IMR-90 (cell line): Measurements from ENCODE around the gene ELL. TPM values are rescaled to one million over a fixed set of nuclear protein-coding genes. Genes with fewer than 3 reads are reported as not detected.
A peak's percentile ranks its signal among the peaks of the same experiment; 100 is the strongest.

Experiments
- ATAC-seq: fragments of 200-7000 bp; cut with Tn5 transposase; 2 replicates; pipeline ENCODE4 v1.9.1; 2020; ENCODE audit warnings: low read depth, mild to moderate bottlenecking, moderate library complexity
- BruUV-seq: library from RNA; stranded (reverse); fragments of 400-500 nt; replicated peaks from 2 replicates; lab custom pipeline; 2021; lab: Mats Ljungman, UMichigan
- CTCF ChIA-PET: fragments of 300-600 bp; formaldehyde crosslinking; extraction: SDS; loops from one replicate; lab custom pipeline; 2021; ENCODE audit warnings: antibody characterized with exemption; lab: Yijun Ruan, JAX
- POLR2A ChIA-PET: fragments of 300-600 bp; sonication (Branson Sonifier 250); formaldehyde crosslinking; loops from one replicate; lab custom pipeline; 2022; ENCODE audit warnings: antibody characterized with exemption; ENCODE audit not compliant: unreplicated experiment; lab: Charles Lee
- DNase-seq: peaks from one replicate; pipeline ENCODE4 v3.0.0; 2013
- H2AFZ ChIP-seq: replicated peaks from 2 replicates; pipeline ENCODE3; 2013; ENCODE audit warnings: low read length, mild to moderate bottlenecking; ENCODE audit not compliant: poor library complexity
- H2AK5ac ChIP-seq: 2 replicates; pipeline ENCODE4 v1.6.1; 2013; ENCODE audit warnings: low read depth, low read length, inconsistent platforms
- H2AK9ac ChIP-seq: replicated peaks from 2 replicates; pipeline ENCODE3; 2013; ENCODE audit warnings: mild to moderate bottlenecking, low read depth, low read length, moderate library complexity; ENCODE audit not compliant: poor library complexity
- H2BK120ac ChIP-seq: 2 replicates; pipeline ENCODE4 v1.6.1; 2013; ENCODE audit warnings: low read depth, low read length, inconsistent platforms
- H2BK15ac ChIP-seq: 3 replicates; pipeline ENCODE4 v1.6.1; 2013; ENCODE audit warnings: low read depth, low read length, inconsistent platforms
- H2BK20ac ChIP-seq: 2 replicates; pipeline ENCODE4 v1.6.1; 2013; ENCODE audit warnings: low read depth, mild to moderate bottlenecking, inconsistent platforms, low read length, moderate library complexity
- H2BK5ac ChIP-seq: 2 replicates; pipeline ENCODE4 v1.6.1; 2013; ENCODE audit warnings: mild to moderate bottlenecking, low read depth, low read length, inconsistent platforms; ENCODE audit not compliant: poor library complexity, severe bottlenecking
- H3K14ac ChIP-seq: replicated peaks from 2 replicates; pipeline ENCODE4 v1.6.1; 2013; ENCODE audit warnings: low read depth, low read length, inconsistent platforms
- H3K18ac ChIP-seq: 2 replicates; pipeline ENCODE4 v1.6.1; 2013; ENCODE audit warnings: low read depth, low read length, control low read depth
- H3K23ac ChIP-seq: 2 replicates; pipeline ENCODE4 v1.6.1; 2013; ENCODE audit warnings: low read depth, low read length, inconsistent platforms
- H3K27ac ChIP-seq: 2 replicates; pipeline ENCODE4 v1.5.1; 2013; ENCODE audit warnings: mild to moderate bottlenecking, control low read depth, low read length; ENCODE audit not compliant: insufficient read depth
- H3K27me3 ChIP-seq: 2 replicates; pipeline ENCODE4 v1.6.1; 2013; ENCODE audit warnings: low read length; ENCODE audit not compliant: control insufficient read depth, insufficient read depth
- H3K36me3 ChIP-seq: 2 replicates; pipeline ENCODE4 v1.6.1; 2013; ENCODE audit warnings: low read length, mixed read lengths; ENCODE audit not compliant: control insufficient read depth, insufficient read depth
- H3K4ac ChIP-seq: 2 replicates; pipeline ENCODE4 v1.6.1; 2013; ENCODE audit warnings: low read depth, low read length, inconsistent platforms
- H3K4me1 ChIP-seq: 2 replicates; pipeline ENCODE4 v1.6.1; 2013; ENCODE audit warnings: low read length, mixed read lengths; ENCODE audit not compliant: control insufficient read depth, insufficient read depth
- H3K4me2 ChIP-seq: 2 replicates; pipeline ENCODE4 v1.6.1; 2013; ENCODE audit warnings: low read depth, mild to moderate bottlenecking, control low read depth, low read length, moderate library complexity
- H3K4me3 ChIP-seq: 2 replicates; pipeline ENCODE4 v1.5.1; 2013; ENCODE audit warnings: low read depth, mild to moderate bottlenecking, control low read depth, low read length, moderate library complexity; ENCODE audit not compliant: insufficient read depth
- H3K56ac ChIP-seq: 2 replicates; pipeline ENCODE4 v1.6.1; 2013; ENCODE audit warnings: low read length, inconsistent platforms; ENCODE audit not compliant: insufficient read depth; ENCODE audit errors: extremely low read depth
- H3K79me1 ChIP-seq, 2 experiments: 2 replicates each; pipeline ENCODE4 v1.6.1; 2013; ENCODE audit warnings: low read length in 2 of 2, inconsistent platforms in 1 of 2, low read depth in 1 of 2
- H3K9ac ChIP-seq: 2 replicates; pipeline ENCODE4 v1.6.1; 2013; ENCODE audit warnings: low read depth, low read length, control low read depth
- H3K9me1 ChIP-seq: 2 replicates; pipeline ENCODE4 v1.6.1; 2013; ENCODE audit warnings: low read length, inconsistent platforms; ENCODE audit not compliant: insufficient read depth
- H3K9me3 ChIP-seq: 2 replicates; pipeline ENCODE4 v1.6.1; 2013; ENCODE audit warnings: low read length; ENCODE audit not compliant: control insufficient read depth, insufficient read depth
- H4K20me1 ChIP-seq: 2 replicates; pipeline ENCODE4 v1.6.1; 2013; ENCODE audit warnings: low read length, inconsistent platforms; ENCODE audit not compliant: insufficient read depth
- H4K5ac ChIP-seq: 2 replicates; pipeline ENCODE4 v1.6.1; 2013; ENCODE audit warnings: mild to moderate bottlenecking, low read depth, low read length, control low read depth
- H4K8ac ChIP-seq, 2 experiments: 2 replicates each; pipeline ENCODE4 v1.6.1; 2013; ENCODE audit warnings: low read depth in 2 of 2, low read length in 2 of 2, control low read depth in 1 of 2, inconsistent platforms in 1 of 2
- H4K91ac ChIP-seq: 2 replicates; pipeline ENCODE4 v1.6.1; 2013; ENCODE audit warnings: low read depth, low read length, inconsistent platforms; ENCODE audit not compliant: insufficient read depth
- BHLHE40 ChIP-seq: fragments of 150-350 bp; IDR thresholded peaks from 2 replicates; pipeline ENCODE4 v1.6.1; 2016; ENCODE audit warnings: mild to moderate bottlenecking, low read depth, low read length
- CEBPB ChIP-seq: IDR thresholded peaks from 2 replicates; pipeline ENCODE4 v1.6.1; 2012; ENCODE audit warnings: low read depth, low read length, improper control_type of control experiment
- CHD1 ChIP-seq: IDR thresholded peaks from 2 replicates; pipeline ENCODE4 v1.6.1; 2012; ENCODE audit warnings: low read depth, low read length, improper control_type of control experiment
- CTCF ChIP-seq: conservative IDR thresholded peaks from 2 replicates; pipeline ENCODE4 v1.5.1; 2012; ENCODE audit warnings: mild to moderate bottlenecking, low read depth, low read length, improper control_type of control experiment
- ELK1 ChIP-seq: fragments of 150-350 bp; IDR thresholded peaks from 2 replicates; pipeline ENCODE4 v1.6.1; 2016; ENCODE audit warnings: low read depth, mild to moderate bottlenecking, low read length, moderate library complexity, borderline replicate concordance
- FOS ChIP-seq: fragments of 150-350 bp; IDR thresholded peaks from 2 replicates; pipeline ENCODE4 v1.6.1; 2016; ENCODE audit warnings: low read depth, low read length
- MAFK ChIP-seq: IDR thresholded peaks from 2 replicates; pipeline ENCODE4 v1.6.1; 2012; ENCODE audit warnings: low read depth, low read length, improper control_type of control experiment
- MAZ ChIP-seq: IDR thresholded peaks from 2 replicates; pipeline ENCODE4 v1.6.1; 2012; ENCODE audit warnings: low read depth, mild to moderate bottlenecking, low read length, improper control_type of control experiment, moderate library complexity, borderline replicate concordance
- MXI1 ChIP-seq: IDR thresholded peaks from 2 replicates; pipeline ENCODE4 v1.6.1; 2012; ENCODE audit warnings: low read depth, mild to moderate bottlenecking, low read length, moderate library complexity, borderline replicate concordance
- NFE2L2 ChIP-seq: fragments of 150-350 bp; IDR thresholded peaks from 2 replicates; pipeline ENCODE4 v1.6.1; 2016; ENCODE audit warnings: low read depth, mild to moderate bottlenecking, low read length
- POLR2A ChIP-seq: IDR thresholded peaks from 2 replicates; pipeline ENCODE4 v1.6.1; 2012; ENCODE audit warnings: mild to moderate bottlenecking, low read depth, low read length
- RAD21 ChIP-seq: IDR thresholded peaks from 2 replicates; pipeline ENCODE4 v1.6.1; 2012; ENCODE audit warnings: low read length, improper control_type of control experiment
- SMC3 ChIP-seq: fragments of 150-350 bp; IDR thresholded peaks from 2 replicates; pipeline ENCODE4 v1.6.1; 2016; ENCODE audit warnings: low read depth, mild to moderate bottlenecking, antibody characterized with exemption, low read length, moderate library complexity
- USF2 ChIP-seq: fragments of 150-350 bp; IDR thresholded peaks from 2 replicates; pipeline ENCODE4 v1.6.1; 2017; ENCODE audit warnings: mild to moderate bottlenecking, antibody characterized with exemption, low read length, low read depth
- WGBS, 2 experiments: methylation state at CpG; one replicate each; pipeline versions ENCODE4 v1.1.5 to v1.1.7; 2013; ENCODE audit warnings: missing lambda C conversion rate in 2 of 2; ENCODE audit not compliant: insufficient read length in 1 of 2; ENCODE audit errors: extremely low coverage in 2 of 2; 5-methylcytosine and 5-hydroxymethylcytosine counted together
- dilution Hi-C: fragments of 300-500 bp; cut with HindIII; formaldehyde crosslinking; loops from one replicate; pipeline ENCODE4 v1.14.3; 2018; ENCODE audit warnings: low sequenced_read_pairs; ENCODE audit not compliant: unreplicated experiment
- in situ Hi-C: fragments of 300-500 bp; cut with MboI; formaldehyde crosslinking; loops from 3 replicates; pipeline ENCODE4 v1.14.3; 2019; ENCODE audit warnings: low sequenced_read_pairs, inconsistent platforms, mixed read lengths
- intact Hi-C: fragments of 100-400 bp; cut with micrococcal nuclease; formaldehyde crosslinking; loops from 2 replicates; pipeline ENCODE4 v1.10.0; 2022
- polyA plus RNA-seq, 3 experiments: library from polyadenylated mRNA; depleted of rRNA; stranded (reverse); fragments of >200 nt; gene quantifications; 2 replicates each; pipeline ENCODE4 v1.2.3, GENCODE V29; 2012; ENCODE audit warnings: low replicate concordance in 1 of 3
- total RNA-seq: library from RNA; depleted of rRNA; stranded (reverse); fragments of >200 nt; gene quantifications from 2 replicates; pipeline ENCODE4 v1.2.3, GENCODE V29; 2012

The ELL gene
- total and polyA plus RNA-seq, 2 of the 4 experiments (the other 2 are of a cell fraction), result 6.3 to 13.1 TPM

GRCh38 chr19:18446811-18447359 lies 75.0 kb downstream of the ELL start:
- no peak overlapping the region for H3K14ac ChIP-seq
- peaks cover 15 to 61% of the 10 kb centered on the region in 2 experiments for H3K79me1 ChIP-seq
- intact Hi-C loops, result no loop called here
- no peak overlapping the region for H3K4me2 ChIP-seq
- DNase-seq, result no peak
- dilution Hi-C loops, result no loop called here
- no peak for ATAC-seq
- no peak overlapping the region for H3K4ac ChIP-seq
- no peak overlapping the region for H2BK15ac ChIP-seq
- no peak overlapping the region for H3K18ac ChIP-seq
- H2AK5ac ChIP-seq, result no peak overlapping the region
- no peak overlapping the region for H4K5ac ChIP-seq
- no peak overlapping the region for H3K9ac ChIP-seq
- no peak overlapping the region for H2BK20ac ChIP-seq
- peaks cover 49% of the 10 kb centered on the region for H4K20me1 ChIP-seq
- ChIA-PET POLR2A (no interaction called here), CTCF (no interaction called here)
- 87% methylated on average over 5 of the region's 12 CpGs; no CpG with 5 or more reads in 1 of the 2 experiments for whole genome bisulfite sequencing, 2 experiments
- TF ChIP-seq MAFK (no peak), CHD1 (no peak), MAZ (no peak), FOS (no peak), BHLHE40 (no peak), ELK1 (no peak), NFE2L2 (no peak), RAD21 (no peak), USF2 (no peak), CEBPB (no peak), CTCF (no peak), SMC3 (no peak), MXI1 (no peak), POLR2A (no peak)
- H2AFZ ChIP-seq, result peak overlapping the region; percentile 15
- no TSS peak for BruUV-seq
- no peak overlapping the region for H4K8ac ChIP-seq
- no peak overlapping the region for H3K23ac ChIP-seq
- in situ Hi-C loops, result no loop called here
- no peak overlapping the region for H2AK9ac ChIP-seq
- no peak overlapping the region for H4K91ac ChIP-seq
- H2BK120ac ChIP-seq, result no peak overlapping the region
- H3K4me3 ChIP-seq, result no peak overlapping the region
- H3K4me1 ChIP-seq, result peaks cover 2% of the 10 kb centered on the region
- peaks cover 68% of the 10 kb centered on the region for H3K36me3 ChIP-seq
- H3K27me3 ChIP-seq, result no peaks in the 10 kb centered on the region
- no peak overlapping the region for H3K27ac ChIP-seq
- no peak overlapping the region for H3K56ac ChIP-seq
- no peaks in the 10 kb centered on the region for H3K9me3 ChIP-seq
- H2BK5ac ChIP-seq, result no peak overlapping the region
- peaks cover 7% of the 10 kb centered on the region; the same call in 1 of the 2 replicates for H3K9me1 ChIP-seq
